ENCODE results near the gene SRP9. TPM values are rescaled to one million over a fixed set of nuclear protein-coding genes. Genes with fewer than 3 reads are reported as not detected.
A peak's percentile ranks its signal among the peaks of the same experiment; 100 is the strongest.

The SRP9 gene
- total RNA-seq, 1 donor = 136 TPM

GRCh38 chr1:225765982-225766674 lies 11.5 kb upstream of the SRP9 start:
- H3K9me3 ChIP-seq (ENCODE audit: low read depth, low read length) = no peaks in the 10 kb centered on the region
- no peaks in the 10 kb centered on the region for H3K27me3 ChIP-seq (ENCODE audit: insufficient read depth, low read length)
- peaks cover 5% of the 10 kb centered on the region for H3K4me1 ChIP-seq (ENCODE audit: insufficient read depth, low read length)
- H3K4me3 ChIP-seq (ENCODE audit: low read length) = no peak overlapping the region

GRCh38 chr1:225766967-225767633 lies 10.5 kb upstream of the SRP9 start:
- peaks cover 5% of the 10 kb centered on the region for H3K4me1 ChIP-seq (ENCODE audit: insufficient read depth, low read length)
- no peaks in the 10 kb centered on the region for H3K9me3 ChIP-seq (ENCODE audit: low read depth, low read length)
- no peak overlapping the region for H3K4me3 ChIP-seq (ENCODE audit: low read length)
- H3K27me3 ChIP-seq (ENCODE audit: insufficient read depth, low read length) = no peaks in the 10 kb centered on the region

GRCh38 chr1:225767634-225768540 lies 9.7 kb upstream of the SRP9 start:
- H3K4me1 ChIP-seq (ENCODE audit: insufficient read depth, low read length) = peaks cover 5% of the 10 kb centered on the region
- no peak overlapping the region for H3K4me3 ChIP-seq (ENCODE audit: low read length)
- H3K27me3 ChIP-seq (ENCODE audit: insufficient read depth, low read length) = no peaks in the 10 kb centered on the region
- H3K9me3 ChIP-seq (ENCODE audit: low read depth, low read length) = no peaks in the 10 kb centered on the region

GRCh38 chr1:225768662-225769426 lies 8.8 kb upstream of the SRP9 start:
- Histone ChIP-seq H3K4me1 (ENCODE audit: insufficient read depth, low read length) (peaks cover 5% of the 10 kb centered on the region), H3K4me3 (ENCODE audit: low read length) (no peak overlapping the region), H3K9me3 (ENCODE audit: low read depth, low read length) (no peaks in the 10 kb centered on the region), H3K27me3 (ENCODE audit: insufficient read depth, low read length) (no peaks in the 10 kb centered on the region)

- Histone ChIP-seq H3K9me3 (ENCODE audit: low read depth, low read length) (no peaks in the 10 kb centered on the region), H3K27me3 (ENCODE audit: insufficient read depth, low read length) (no peaks in the 10 kb centered on the region), H3K4me1 (ENCODE audit: insufficient read depth, low read length) (no peaks in the 10 kb centered on the region), H3K4me3 (ENCODE audit: low read length) (no peak overlapping the region)
Measured at GRCh38 chr1:225769687-225770086, 7.9 kb upstream of the SRP9 start.

- Histone ChIP-seq H3K4me1 (ENCODE audit: insufficient read depth, low read length) (no peaks in the 10 kb centered on the region), H3K9me3 (ENCODE audit: low read depth, low read length) (no peaks in the 10 kb centered on the region), H3K4me3 (ENCODE audit: low read length) (no peak overlapping the region)
Measured at GRCh38 chr1:225770561-225771248, 6.9 kb upstream of the SRP9 start.

GRCh38 chr1:225771661-225772322 lies 5.8 kb upstream of the SRP9 start:
- H3K9me3 ChIP-seq (ENCODE audit: low read depth, low read length) = no peaks in the 10 kb centered on the region
- H3K4me3 ChIP-seq (ENCODE audit: low read length) = no peak overlapping the region
- peaks cover 6% of the 10 kb centered on the region for H3K4me1 ChIP-seq (ENCODE audit: insufficient read depth, low read length)
- H3K27me3 ChIP-seq (ENCODE audit: insufficient read depth, low read length) = no peaks in the 10 kb centered on the region

More at GRCh38 chr1:225770561-225771248, 6.9 kb upstream of the SRP9 start:
- H3K27me3 ChIP-seq (ENCODE audit: insufficient read depth, low read length) = no peaks in the 10 kb centered on the region

GRCh38 chr1:225772323-225772768 lies 5.3 kb upstream of the SRP9 start:
- Histone ChIP-seq H3K9me3 (ENCODE audit: low read depth, low read length) (no peaks in the 10 kb centered on the region), H3K4me1 (ENCODE audit: insufficient read depth, low read length) (peaks cover 12% of the 10 kb centered on the region), H3K4me3 (ENCODE audit: low read length) (no peak overlapping the region)

GRCh38 chr1:225772848-225773247 lies 4.8 kb upstream of the SRP9 start:
- Histone ChIP-seq H3K9me3 (ENCODE audit: low read depth, low read length) (no peaks in the 10 kb centered on the region), H3K4me1 (ENCODE audit: insufficient read depth, low read length) (peaks cover 12% of the 10 kb centered on the region), H3K4me3 (ENCODE audit: low read length) (no peak overlapping the region), H3K27me3 (ENCODE audit: insufficient read depth, low read length) (no peaks in the 10 kb centered on the region)

More at GRCh38 chr1:225772323-225772768, 5.3 kb upstream of the SRP9 start:
- no peaks in the 10 kb centered on the region for H3K27me3 ChIP-seq (ENCODE audit: insufficient read depth, low read length)

- no peaks in the 10 kb centered on the region for H3K9me3 ChIP-seq (ENCODE audit: low read depth, low read length)
- no peaks in the 10 kb centered on the region for H3K27me3 ChIP-seq (ENCODE audit: insufficient read depth, low read length)
- H3K4me3 ChIP-seq (ENCODE audit: low read length) = no peak overlapping the region
- H3K4me1 ChIP-seq (ENCODE audit: insufficient read depth, low read length) = peaks cover 25% of the 10 kb centered on the region
Measured at GRCh38 chr1:225774281-225775147, 3.1 kb upstream of the SRP9 start.

- no peak overlapping the region for H3K4me3 ChIP-seq (ENCODE audit: low read length)
- H3K9me3 ChIP-seq (ENCODE audit: low read depth, low read length) = no peaks in the 10 kb centered on the region
- peaks cover 42% of the 10 kb centered on the region for H3K4me1 ChIP-seq (ENCODE audit: insufficient read depth, low read length)
- no peaks in the 10 kb centered on the region for H3K27me3 ChIP-seq (ENCODE audit: insufficient read depth, low read length)
Measured at GRCh38 chr1:225776294-225776693, 1.3 kb upstream of the SRP9 start.

GRCh38 chr1:225777058-225777582 lies 506 bp upstream of the SRP9 start:
- Histone ChIP-seq H3K27me3 (ENCODE audit: insufficient read depth, low read length) (no peaks in the 10 kb centered on the region), H3K4me1 (ENCODE audit: insufficient read depth, low read length) (peaks cover 50% of the 10 kb centered on the region), H3K4me3 (ENCODE audit: low read length) (peak overlapping the region; percentile 69), H3K9me3 (ENCODE audit: low read depth, low read length) (no peaks in the 10 kb centered on the region)

- no peaks in the 10 kb centered on the region for H3K27me3 ChIP-seq (ENCODE audit: insufficient read depth, low read length)
- peak overlapping the region; percentile 69 for H3K4me3 ChIP-seq (ENCODE audit: low read length)
- no peaks in the 10 kb centered on the region for H3K9me3 ChIP-seq (ENCODE audit: low read depth, low read length)
- peaks cover 57% of the 10 kb centered on the region for H3K4me1 ChIP-seq (ENCODE audit: insufficient read depth, low read length)
Measured at GRCh38 chr1:225778337-225778669, 677 bp downstream of the SRP9 start.
